ENCODE data around the gene BUD31. TPM values are rescaled to one million over a fixed set of nuclear protein-coding genes. Genes with fewer than 3 reads are reported as not detected.

BUD31 gene
- total RNA-seq, 1 donor = 99.0 TPM

DNA sequence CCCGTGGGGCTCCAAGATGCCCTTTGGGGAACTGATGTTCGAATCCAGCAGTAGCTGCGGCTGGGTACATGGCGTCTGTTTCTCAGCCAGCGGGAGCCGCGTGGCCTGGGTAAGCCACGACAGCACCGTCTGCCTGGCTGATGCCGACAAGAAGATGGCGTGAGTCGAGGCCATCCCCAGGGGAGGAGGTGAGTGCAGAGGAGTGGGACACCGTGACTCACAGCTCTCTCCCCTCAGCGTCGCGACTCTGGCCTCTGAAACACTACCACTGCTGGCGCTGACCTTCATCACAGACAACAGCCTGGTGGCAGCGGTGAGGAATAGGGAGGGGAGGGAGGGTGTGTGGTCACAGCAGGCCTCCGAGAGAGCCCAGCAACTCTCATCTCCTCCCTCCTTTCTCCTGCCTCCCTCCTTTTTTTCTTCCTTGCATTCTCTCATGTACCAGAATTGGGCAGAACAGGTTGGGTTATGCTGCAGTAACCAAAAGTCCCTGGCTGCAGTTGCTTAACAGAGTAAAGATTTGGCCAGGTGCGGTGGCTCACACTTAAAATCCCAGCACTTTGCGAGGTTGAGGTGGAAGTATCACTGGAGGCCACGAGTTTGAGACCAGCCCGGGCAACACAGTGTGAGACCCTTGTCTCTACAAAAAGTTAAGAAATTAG lies 17.7 kb upstream of the BUD31 start:
- no peaks in the 10 kb centered on the region for H3K9me3 ChIP-seq (ENCODE audit: low read depth, low read length)
- H3K4me1 ChIP-seq (ENCODE audit: insufficient read depth, low read length) = peaks cover 44% of the 10 kb centered on the region
- no peak overlapping the region for H3K4me3 ChIP-seq (ENCODE audit: low read length)
- no peaks in the 10 kb centered on the region for H3K27me3 ChIP-seq (ENCODE audit: insufficient read depth, low read length)

DNA sequence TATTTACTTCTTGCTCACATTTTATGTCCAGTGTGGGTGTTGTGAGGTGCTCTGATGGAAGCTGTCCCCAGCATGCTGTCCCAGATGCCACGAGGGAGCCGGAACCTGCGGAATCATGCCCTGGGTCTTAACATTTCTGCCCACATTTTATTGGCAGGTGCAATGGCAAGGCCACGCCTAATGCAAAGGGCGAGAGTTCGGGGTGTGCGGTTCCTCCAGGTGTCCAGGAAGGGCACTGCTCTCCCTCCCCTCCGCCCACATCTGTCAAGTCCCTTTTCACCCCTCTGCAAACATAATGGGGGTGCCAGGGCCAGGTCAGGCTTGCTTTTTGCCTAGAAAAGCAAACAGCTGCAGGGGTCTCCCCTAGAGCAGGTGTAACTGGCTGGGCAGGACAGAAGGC lies 16.7 kb upstream of the BUD31 start:
- Histone ChIP-seq H3K4me3 (ENCODE audit: low read length) (no peak overlapping the region), H3K9me3 (ENCODE audit: low read depth, low read length) (no peaks in the 10 kb centered on the region), H3K27me3 (ENCODE audit: insufficient read depth, low read length) (no peaks in the 10 kb centered on the region), H3K4me1 (ENCODE audit: insufficient read depth, low read length) (peaks cover 37% of the 10 kb centered on the region)

DNA sequence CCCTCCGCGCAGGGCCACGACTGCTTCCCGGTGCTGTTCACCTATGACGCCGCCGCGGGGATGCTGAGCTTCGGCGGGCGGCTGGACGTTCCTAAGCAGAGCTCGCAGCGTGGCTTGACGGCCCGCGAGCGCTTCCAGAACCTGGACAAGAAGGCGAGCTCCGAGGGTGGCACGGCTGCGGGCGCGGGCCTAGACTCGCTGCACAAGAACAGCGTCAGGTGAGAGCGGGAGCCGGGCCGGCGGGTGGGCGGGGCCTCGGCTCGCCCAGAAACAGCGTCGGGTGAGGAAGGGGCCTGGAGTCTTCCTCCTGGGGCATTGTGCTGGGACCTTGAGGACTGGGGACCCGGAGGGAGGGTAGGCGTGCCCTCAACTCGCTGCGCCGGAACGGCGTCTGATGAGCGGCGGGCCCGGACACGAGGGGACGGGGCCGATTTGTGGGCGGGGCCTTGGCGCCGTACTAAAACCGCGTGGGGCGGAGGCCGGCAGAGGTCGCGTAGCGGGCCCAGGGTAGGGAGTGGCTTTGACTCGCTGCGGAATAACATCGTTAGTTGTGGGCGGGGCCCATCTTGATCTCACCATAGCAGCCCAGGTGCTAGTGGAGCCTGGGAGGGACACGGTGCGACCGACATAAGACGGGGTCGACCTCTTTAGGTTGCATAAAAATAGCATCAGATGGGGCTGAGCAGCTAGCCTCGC lies 16.0 kb upstream of the BUD31 start:
- Histone ChIP-seq H3K4me3 (ENCODE audit: low read length) (peak overlapping the region; percentile 25), H3K4me1 (ENCODE audit: insufficient read depth, low read length) (peaks cover 37% of the 10 kb centered on the region), H3K27me3 (ENCODE audit: insufficient read depth, low read length) (no peaks in the 10 kb centered on the region), H3K9me3 (ENCODE audit: low read depth, low read length) (no peaks in the 10 kb centered on the region)

DNA sequence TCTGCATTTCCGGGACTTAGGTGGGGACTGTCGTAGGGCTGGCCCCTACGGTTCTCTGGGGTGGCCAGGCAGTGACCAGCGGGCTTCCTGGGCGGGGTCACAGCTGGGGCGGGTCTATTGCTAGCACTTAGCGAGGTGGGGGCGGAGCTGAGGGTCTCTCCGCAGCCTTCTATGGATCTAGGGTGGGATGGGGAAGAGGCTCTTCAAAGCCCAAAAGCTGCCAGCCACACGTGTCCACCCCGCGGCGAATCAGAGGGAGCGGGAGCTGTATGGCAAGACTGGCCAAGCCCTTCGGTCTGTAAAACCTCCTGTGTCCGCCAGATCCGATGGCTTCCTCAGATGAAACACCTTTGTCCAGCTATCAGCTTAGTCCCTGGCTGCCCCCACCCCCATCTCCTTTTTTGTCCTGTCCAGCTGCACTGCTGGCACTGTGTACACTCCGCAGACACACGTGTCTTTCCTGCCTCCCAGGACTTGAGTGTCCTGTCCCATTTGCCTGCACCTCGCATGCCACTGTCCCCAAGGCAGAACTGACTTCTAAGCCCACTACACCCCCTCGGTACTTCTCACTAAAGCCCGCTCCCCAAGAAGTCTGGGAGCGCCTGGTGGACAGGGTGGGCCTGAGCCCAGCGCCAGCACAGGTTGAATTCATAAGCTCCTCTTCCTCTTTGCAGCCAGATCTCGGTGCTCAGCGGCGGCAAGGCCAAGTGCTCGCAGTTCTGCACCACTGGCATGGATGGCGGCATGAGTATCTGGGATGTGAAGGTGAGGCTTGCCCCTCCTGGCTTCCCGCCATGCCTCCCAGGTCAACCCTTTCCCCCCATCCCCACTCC lies 15.2 kb upstream of the BUD31 start:
- Histone ChIP-seq H3K4me3 (ENCODE audit: low read length) (peak overlapping the region; percentile 25), H3K27me3 (ENCODE audit: insufficient read depth, low read length) (no peaks in the 10 kb centered on the region), H3K4me1 (ENCODE audit: insufficient read depth, low read length) (peaks cover 37% of the 10 kb centered on the region), H3K9me3 (ENCODE audit: low read depth, low read length) (no peaks in the 10 kb centered on the region)

DNA sequence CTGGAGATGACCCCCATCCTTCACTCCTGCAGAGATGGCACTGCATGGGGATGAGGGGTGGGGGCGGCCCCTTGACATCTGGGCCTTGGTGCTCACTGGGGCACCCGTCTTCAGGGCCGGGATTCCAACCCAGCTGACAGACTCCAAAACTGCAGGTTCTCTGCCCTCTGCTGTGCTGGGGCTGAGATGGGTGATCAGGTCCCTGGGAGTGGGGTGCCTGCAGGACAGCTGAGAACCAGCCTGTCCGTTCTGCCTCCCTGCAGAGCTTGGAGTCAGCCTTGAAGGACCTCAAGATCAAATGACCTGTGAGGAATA lies 14.6 kb upstream of the BUD31 start:
- Histone ChIP-seq H3K27me3 (ENCODE audit: insufficient read depth, low read length) (no peaks in the 10 kb centered on the region), H3K9me3 (ENCODE audit: low read depth, low read length) (no peaks in the 10 kb centered on the region), H3K4me1 (ENCODE audit: insufficient read depth, low read length) (peaks cover 37% of the 10 kb centered on the region), H3K4me3 (ENCODE audit: low read length) (no peak overlapping the region)

DNA sequence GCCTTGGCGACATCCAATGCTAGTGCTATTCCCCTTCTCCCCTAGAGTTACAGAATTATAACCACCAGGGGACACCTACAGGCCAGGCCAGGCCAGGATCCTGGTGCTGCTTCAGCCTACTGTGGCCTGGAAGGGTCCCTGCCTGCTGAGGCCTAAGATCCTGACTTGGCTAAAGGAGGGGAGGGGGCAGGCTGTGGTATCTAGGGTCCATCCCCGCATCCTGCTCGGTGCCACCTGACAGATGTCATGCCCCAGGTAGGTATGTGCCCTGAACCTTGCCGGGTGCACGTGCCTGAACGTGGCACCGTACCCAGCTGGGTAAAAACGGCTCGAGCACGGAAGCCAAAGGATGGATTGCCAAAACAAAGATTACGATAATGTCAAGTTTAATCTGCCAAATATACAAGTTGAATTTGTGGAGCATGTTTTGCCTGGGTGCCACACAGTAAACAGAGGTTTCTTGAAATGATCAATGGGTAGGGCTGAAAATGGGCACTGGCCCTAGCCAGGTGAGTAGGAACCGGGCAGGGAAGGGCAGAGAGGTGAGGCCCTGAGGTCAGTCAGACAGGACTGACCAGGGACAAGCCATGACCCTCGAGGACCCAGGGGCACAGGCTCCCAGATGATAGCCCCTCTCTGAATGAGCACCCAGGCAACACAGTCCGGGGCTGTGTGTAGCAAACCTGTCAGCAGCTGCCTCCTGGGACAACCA lies 13.0 kb upstream of the BUD31 start:
- Histone ChIP-seq H3K4me1 (ENCODE audit: insufficient read depth, low read length) (peaks cover 36% of the 10 kb centered on the region), H3K4me3 (ENCODE audit: low read length) (no peak overlapping the region), H3K9me3 (ENCODE audit: low read depth, low read length) (no peaks in the 10 kb centered on the region), H3K27me3 (ENCODE audit: insufficient read depth, low read length) (no peaks in the 10 kb centered on the region)

DNA sequence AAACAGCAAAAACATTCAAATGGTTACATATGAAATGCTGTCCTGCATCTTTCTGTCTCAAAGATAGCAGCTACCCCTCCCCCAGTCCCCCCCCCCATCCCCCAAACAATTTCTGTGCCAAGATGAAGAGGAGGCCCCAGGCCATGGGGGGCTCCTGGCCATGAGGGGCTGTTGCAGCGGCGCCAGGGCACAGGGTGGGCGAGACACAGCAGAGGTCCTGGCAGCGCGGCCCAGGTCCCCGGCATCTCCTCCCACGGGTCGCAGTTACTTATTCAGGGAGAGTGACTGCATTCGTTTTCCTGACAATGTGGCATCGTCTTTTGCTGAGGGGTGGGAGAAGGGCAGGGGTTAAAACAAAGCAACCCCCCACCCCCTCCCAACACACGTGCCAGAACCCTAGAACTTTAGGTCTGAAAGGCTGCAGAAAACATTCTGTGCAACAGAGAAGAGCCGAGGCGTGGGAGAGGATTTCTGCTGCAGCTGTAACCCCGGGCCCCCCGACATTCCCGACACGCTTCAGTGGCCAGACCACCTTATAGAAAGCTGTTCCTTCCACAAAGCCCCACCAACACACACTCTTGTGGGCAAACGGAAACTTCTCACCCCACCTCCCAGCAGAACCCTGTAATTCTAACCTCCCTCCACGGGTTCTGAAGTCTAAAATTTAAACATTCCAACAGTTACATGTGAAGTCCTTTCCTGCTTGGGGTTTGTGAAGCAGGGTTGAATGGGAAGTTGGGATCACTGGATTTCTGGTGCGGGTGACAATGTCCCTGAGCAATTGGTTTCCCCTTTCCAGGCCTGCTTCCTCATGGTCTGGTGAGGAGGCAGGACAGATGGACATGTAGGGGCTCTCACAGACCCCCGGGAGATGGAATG lies 12.1 kb upstream of the BUD31 start:
- Histone ChIP-seq H3K9me3 (ENCODE audit: low read depth, low read length) (no peaks in the 10 kb centered on the region), H3K4me3 (ENCODE audit: low read length) (no peak overlapping the region), H3K27me3 (ENCODE audit: insufficient read depth, low read length) (no peaks in the 10 kb centered on the region), H3K4me1 (ENCODE audit: insufficient read depth, low read length) (peaks cover 27% of the 10 kb centered on the region)

DNA sequence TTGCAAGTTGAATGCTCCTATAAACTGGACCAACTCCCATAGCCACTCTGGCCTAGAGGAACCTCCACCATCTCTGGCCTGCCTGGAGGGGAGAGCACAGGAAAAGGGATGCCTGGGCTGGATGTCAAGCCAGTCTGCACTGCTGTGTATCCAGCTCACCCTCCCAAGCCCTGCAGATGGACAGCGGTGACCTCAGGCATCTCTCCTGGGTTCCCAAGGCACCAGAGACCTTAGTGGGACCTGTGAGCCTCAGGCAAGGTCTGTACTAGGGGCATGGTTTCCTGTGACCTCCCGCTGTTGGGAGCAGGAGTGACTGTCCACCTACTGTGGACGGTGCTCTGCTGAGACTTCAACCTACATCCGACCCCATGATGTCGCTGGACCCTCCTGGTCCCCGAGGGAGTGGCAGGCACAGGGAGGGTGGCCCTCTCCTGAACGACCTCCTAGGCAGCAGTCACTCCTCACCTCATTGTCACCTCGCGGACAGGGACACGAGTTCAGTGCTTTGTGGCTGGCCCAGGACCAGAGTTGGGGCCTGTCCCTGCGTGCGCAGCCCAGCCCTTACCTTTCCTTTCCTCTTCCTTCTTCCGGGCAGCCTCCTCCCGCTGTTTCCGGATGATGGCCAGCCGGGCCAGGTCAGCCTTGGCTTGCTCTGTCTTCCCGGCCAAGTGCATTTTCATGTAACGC lies 11.3 kb upstream of the BUD31 start:
- no peaks in the 10 kb centered on the region for H3K27me3 ChIP-seq (ENCODE audit: insufficient read depth, low read length)
- H3K4me3 ChIP-seq (ENCODE audit: low read length) = no peak overlapping the region
- peaks cover 19% of the 10 kb centered on the region for H3K4me1 ChIP-seq (ENCODE audit: insufficient read depth, low read length)
- no peaks in the 10 kb centered on the region for H3K9me3 ChIP-seq (ENCODE audit: low read depth, low read length)

DNA sequence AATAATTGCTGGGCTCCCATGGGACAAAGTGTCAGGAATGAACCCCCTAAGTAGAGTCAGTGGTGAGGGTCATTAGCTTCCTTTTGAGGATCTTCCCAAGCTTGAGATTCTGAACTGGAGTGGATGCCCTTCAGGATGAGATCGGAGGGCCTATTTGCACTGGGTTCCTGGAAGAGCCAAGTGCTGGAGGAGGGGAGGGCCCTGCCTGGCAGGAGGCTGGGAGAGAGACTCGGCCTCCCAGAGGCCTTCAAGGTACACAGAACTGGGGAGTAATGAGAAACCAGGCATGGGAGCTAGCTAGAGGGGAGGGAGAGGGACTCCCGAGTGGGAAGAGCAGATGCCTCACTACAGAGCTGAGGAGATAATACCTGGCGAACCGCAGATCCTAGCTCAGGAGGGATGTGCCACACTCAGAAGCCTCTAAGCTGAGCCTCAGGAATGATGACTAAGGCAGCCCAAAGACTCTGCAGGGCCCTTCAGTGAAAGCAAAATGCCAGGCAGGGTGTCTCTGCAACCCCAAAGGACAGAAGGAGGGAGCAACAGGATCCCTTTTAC lies 9.8 kb upstream of the BUD31 start:
- Histone ChIP-seq H3K9me3 (ENCODE audit: low read depth, low read length) (no peaks in the 10 kb centered on the region), H3K4me1 (ENCODE audit: insufficient read depth, low read length) (peaks cover 4% of the 10 kb centered on the region), H3K27me3 (ENCODE audit: insufficient read depth, low read length) (no peaks in the 10 kb centered on the region), H3K4me3 (ENCODE audit: low read length) (no peak overlapping the region)

DNA sequence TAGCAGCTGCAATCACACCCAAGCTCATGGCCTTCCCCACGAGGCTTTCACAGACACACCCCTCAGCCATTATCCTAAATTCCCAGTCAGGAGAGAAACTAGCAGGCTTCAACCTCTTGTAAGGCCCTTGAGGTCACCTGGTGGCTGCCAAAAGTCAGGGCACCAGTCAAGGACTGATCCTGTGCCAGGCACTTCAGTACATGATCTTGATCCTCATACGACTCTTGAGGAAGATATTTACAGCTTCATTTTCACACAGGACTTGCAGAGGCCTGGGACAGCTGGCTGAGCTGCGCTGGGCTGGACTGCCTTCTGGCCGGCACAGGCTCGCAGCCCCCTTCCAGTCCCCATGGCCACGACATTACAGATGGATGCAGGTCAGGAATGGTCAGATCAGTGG lies 9.2 kb upstream of the BUD31 start:
- Histone ChIP-seq H3K27me3 (ENCODE audit: insufficient read depth, low read length) (no peaks in the 10 kb centered on the region), H3K4me3 (ENCODE audit: low read length) (no peak overlapping the region)

DNA sequence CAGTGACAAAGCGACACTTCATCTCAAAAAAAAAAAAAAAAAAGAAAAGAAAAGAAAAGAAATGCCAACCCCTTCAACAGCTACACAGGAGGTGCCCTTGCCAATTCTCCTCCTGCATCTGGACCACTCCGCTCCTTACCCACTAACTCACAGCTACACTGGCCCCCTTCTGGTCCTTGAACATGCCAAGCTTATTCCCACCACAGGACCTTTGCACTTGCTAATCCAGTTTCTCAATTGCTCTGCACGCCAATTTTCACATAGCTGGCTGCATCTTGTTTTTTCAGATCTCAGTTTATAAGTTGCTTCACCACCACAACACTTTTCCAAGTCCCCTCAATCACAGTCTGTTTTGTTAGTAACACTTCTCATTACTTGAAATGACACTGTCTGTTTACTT lies 5.9 kb upstream of the BUD31 start:
- Histone ChIP-seq H3K4me1 (ENCODE audit: insufficient read depth, low read length) (peaks cover 16% of the 10 kb centered on the region), H3K9me3 (ENCODE audit: low read depth, low read length) (no peaks in the 10 kb centered on the region), H3K27me3 (ENCODE audit: insufficient read depth, low read length) (no peaks in the 10 kb centered on the region), H3K4me3 (ENCODE audit: low read length) (no peak overlapping the region)

More for the DNA sequence above, 9.2 kb upstream of the BUD31 start:
- no peaks in the 10 kb centered on the region for H3K9me3 ChIP-seq (ENCODE audit: low read depth, low read length)
- no peaks in the 10 kb centered on the region for H3K4me1 ChIP-seq (ENCODE audit: insufficient read depth, low read length)

DNA sequence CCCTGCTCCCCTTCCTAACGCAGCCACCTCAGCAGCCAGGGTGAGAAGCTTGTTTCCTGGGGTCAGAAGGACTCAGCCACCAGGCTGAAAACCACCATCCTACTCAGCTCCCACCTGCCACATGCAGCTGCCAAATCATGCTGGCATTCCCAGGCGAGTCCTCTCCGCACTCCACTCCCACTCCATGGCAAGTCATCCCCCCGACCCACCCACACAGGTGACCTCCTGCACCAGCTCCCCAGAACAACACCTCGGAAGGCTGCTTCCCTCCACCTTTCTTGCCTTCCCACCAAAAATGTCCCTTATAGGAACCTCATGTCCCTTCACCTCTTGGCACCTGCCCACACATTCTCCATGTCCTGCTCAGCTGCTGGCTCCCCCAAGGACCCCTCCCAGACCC lies 5.0 kb upstream of the BUD31 start:
- Histone ChIP-seq H3K9me3 (ENCODE audit: low read depth, low read length) (no peaks in the 10 kb centered on the region), H3K4me3 (ENCODE audit: low read length) (no peak overlapping the region), H3K4me1 (ENCODE audit: insufficient read depth, low read length) (peaks cover 20% of the 10 kb centered on the region), H3K27me3 (ENCODE audit: insufficient read depth, low read length) (no peaks in the 10 kb centered on the region)

DNA sequence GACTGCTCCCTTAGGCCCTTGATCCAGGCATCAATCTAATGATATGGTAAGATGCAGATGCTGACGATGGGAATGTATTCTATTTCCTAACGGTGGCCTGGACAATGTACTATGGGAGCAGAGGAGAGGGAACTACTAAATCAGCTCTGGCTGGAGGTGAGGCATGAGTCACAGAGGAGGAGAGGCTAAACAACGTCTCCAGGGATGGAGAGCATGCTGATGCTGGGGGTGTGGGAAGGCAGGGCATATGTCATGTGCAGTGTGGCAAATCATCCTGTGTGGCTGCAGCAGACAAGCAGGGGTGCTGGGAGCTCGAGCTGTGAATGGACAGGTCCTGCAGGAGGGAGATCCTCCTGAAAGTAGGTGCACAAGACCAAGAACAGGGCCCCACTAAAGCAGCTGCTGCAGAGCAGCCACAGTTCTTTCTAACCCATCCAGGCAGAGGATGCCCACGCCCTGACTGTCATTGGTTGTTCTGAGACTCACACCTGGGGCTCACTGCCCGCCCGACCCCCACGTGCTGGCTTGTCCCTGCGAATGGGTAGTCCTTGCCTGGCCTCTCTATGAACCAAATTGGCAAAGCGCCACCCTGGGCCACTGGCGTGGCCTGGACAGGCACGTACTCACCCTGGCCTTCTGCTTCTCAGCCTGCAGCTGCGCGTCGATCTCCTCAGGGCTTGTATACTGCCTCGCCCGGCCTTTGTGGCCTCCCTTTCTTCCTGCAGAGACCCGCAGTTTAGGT lies 4.4 kb upstream of the BUD31 start:
- H3K9me3 ChIP-seq (ENCODE audit: low read depth, low read length) = no peaks in the 10 kb centered on the region
- peaks cover 20% of the 10 kb centered on the region for H3K4me1 ChIP-seq (ENCODE audit: insufficient read depth, low read length)
- no peaks in the 10 kb centered on the region for H3K27me3 ChIP-seq (ENCODE audit: insufficient read depth, low read length)
- no peak overlapping the region for H3K4me3 ChIP-seq (ENCODE audit: low read length)
